Activated naive CD4-positive, alpha-beta T cell treated with anti-CD3 and anti-CD28 coated beads for 36 hours (primary cell): Measurements from ENCODE around the gene GPC6. TPM values are rescaled to one million over a fixed set of nuclear protein-coding genes. Genes with fewer than 3 reads are reported as not detected.
A peak's percentile ranks its signal among the peaks of the same experiment; 100 is the strongest.

Source experiments
- CTCF ChIA-PET: fragments of 350-600 bp; sonication (Branson Sonifier 250); formaldehyde crosslinking; loops from one replicate; lab custom pipeline; 2021; ENCODE audit warnings: antibody characterized with exemption; lab: Charles Lee
- DNase-seq: peaks from one replicate; pipeline ENCODE4 v3.0.0-alpha.2; 2020
- H3K27ac Mint-ChIP-seq: one replicate; pipeline ENCODE4 v1.8.0; 2021; ENCODE audit warnings: mild to moderate bottlenecking, mixed read lengths
- H3K27me3 Mint-ChIP-seq: one replicate; pipeline ENCODE4 v1.8.0; 2021; ENCODE audit warnings: low read depth, mixed read lengths
- H3K36me3 Mint-ChIP-seq: one replicate; pipeline ENCODE4 v1.8.0; 2021; ENCODE audit warnings: low read depth, mixed read lengths
- H3K4me1 Mint-ChIP-seq: one replicate; pipeline ENCODE4 v1.8.0; 2021; ENCODE audit warnings: low read depth, mixed read lengths
- H3K4me3 Mint-ChIP-seq: one replicate; pipeline ENCODE4 v1.8.0; 2021; ENCODE audit warnings: mild to moderate bottlenecking, moderate library complexity, mixed read lengths
- H3K9me3 Mint-ChIP-seq: one replicate; pipeline ENCODE4 v1.8.0; 2021; ENCODE audit warnings: mixed read lengths
- intact Hi-C: fragments of 100-400 bp; cut with micrococcal nuclease; formaldehyde crosslinking; loops from one replicate; pipeline ENCODE4 v1.15.1; 2023
- total RNA-seq, 2 experiments: library from RNA; stranded (reverse); gene quantifications; one replicate each; pipeline ENCODE4 v1.2.3, GENCODE V29; 2021

The GPC6 gene
- total RNA-seq, 2 experiments from 2014 or later = not detected

DNA sequence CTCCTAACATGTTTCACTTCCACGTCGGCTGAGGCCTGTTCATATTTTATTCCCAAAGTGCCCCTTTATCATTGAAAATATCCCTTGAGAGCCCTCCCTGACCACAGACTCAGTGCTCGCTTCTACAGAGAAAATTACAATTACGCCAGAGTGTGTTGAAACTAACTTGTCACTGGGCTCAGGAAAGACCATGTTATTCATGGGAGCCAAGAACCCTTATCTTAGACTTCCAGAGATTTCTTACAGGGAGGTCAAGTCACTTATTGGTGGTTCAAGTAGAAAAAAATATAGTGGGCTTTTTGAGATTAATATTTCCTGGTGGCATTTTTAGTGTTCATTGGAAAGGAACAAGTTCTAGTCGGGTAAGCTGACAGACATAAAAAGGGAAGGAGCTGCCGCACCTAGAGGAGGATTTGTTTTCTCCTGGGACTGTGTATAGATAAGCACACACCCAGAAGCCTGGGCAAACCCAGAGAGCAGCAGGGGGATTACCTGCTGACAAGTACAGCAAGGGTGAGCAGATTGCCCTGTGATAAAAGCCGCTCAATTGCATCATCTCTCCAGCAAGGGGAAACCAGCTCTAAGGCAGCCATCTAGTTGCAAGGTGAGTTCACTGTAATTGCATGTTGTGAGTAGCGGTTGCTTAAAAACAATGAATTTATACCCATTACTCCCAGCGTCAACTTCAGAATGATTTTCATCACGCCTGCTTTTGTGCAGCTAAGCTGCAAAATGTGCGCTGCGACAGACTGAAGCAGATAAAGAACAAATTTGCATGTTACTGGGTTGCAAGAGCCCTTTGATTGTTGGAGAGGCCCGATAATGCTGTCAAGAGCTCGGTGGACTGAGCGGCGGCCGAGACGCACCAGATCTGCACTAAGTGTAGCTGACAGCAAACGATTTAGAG, 1206.7 kb downstream of the GPC6 start:
- H3K27me3 Mint-ChIP-seq = no peaks in the 10 kb centered on the region
- CTCF ChIA-PET = interaction anchor here (0.7 to 8.6 kb wide), 5 partner anchors 11 to 186 kb away, joined by 3 to 141 read pairs (median 3); no protein-coding TSS in a partner anchor
- intact Hi-C loops = loop anchor here (1.0 kb wide), 1 partner anchor 14 kb away; no protein-coding TSS in a partner anchor

DNA sequence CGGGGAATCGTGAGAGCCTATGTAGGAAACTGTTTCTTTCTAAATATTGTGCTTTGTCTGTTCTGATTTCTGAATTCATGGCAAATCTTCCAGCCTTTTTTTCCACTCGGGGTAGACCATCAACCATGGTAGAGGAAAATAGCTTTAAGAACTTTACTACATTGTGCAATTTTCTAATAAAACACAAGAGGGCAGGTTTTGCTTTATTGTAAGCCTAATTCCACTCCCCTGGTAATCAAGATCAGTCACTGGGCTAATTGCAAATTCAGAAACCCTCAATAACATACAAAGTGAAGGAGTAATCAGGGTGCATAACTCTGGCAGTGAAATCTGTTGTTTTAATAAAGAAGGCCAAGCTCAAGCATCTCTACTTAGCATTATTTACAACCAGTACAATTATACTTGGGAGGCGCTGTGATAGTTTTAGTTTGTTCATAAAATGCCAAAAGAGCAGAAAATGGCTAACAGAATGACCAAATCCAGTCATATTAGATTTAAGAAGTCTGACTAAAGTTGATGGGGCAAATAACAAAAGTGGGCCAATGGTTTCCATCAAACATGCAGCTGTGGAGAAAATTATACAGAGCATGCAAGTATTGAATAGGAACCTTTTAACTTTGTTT, 1209.1 kb downstream of the GPC6 start:
- H3K27ac Mint-ChIP-seq = no peak overlapping the region
- H3K27me3 Mint-ChIP-seq = no peaks in the 10 kb centered on the region
- H3K4me3 Mint-ChIP-seq = no peak overlapping the region
- CTCF ChIA-PET = interaction anchor here (0.8 to 8.6 kb wide), 21 partner anchors 10 to 867 kb away, joined by 3 to 141 read pairs (median 4); partner anchors contain the start of gene GPR180
- no peaks in the 10 kb centered on the region for H3K36me3 Mint-ChIP-seq
- H3K4me1 Mint-ChIP-seq = peaks cover 28% of the 10 kb centered on the region
- DNase-seq = no peak
- no peaks in the 10 kb centered on the region for H3K9me3 Mint-ChIP-seq
- intact Hi-C loops = loop anchor here (1.0 to 5.0 kb wide), 8 partner anchors 114 to 1042 kb away; no protein-coding TSS in a partner anchor

More for the DNA sequence above, 1206.7 kb downstream of the GPC6 start:
- Mint-ChIP-seq H3K9me3 (no peaks in the 10 kb centered on the region), H3K36me3 (no peaks in the 10 kb centered on the region), H3K27ac (no peak overlapping the region), H3K4me1 (peaks cover 28% of the 10 kb centered on the region), H3K4me3 (no peak overlapping the region)
- DNase-seq = peak; percentile 67

DNA sequence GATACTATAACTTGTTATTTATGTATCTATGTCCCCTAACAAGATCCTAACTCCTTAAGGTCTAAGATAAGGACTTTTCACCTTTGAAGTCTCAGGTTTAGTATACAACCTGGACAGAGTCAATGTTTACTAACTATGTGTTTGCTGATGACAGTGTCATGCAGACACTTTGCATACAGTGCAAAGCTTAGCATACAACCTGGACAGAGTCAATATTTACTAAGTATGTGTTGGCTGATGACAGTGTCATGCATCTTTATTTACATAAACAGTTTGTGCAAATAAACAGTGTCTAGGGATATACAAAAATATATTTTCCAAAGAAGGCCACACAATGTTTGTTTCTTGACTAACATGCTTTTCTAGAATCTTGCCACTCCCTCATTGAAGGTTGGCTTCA, 1218.2 kb downstream of the GPC6 start:
- intact Hi-C loops = no loop called here
- Mint-ChIP-seq H3K4me1 (no peaks in the 10 kb centered on the region), H3K9me3 (no peaks in the 10 kb centered on the region), H3K27me3 (no peaks in the 10 kb centered on the region), H3K36me3 (no peaks in the 10 kb centered on the region), H3K4me3 (no peak overlapping the region), H3K27ac (no peak overlapping the region)
- DNase-seq = no peak
- CTCF ChIA-PET = interaction anchor here (0.6 kb wide), 1 partner anchor 125 kb away, joined by 3 read pairs; no protein-coding TSS in a partner anchor

DNA sequence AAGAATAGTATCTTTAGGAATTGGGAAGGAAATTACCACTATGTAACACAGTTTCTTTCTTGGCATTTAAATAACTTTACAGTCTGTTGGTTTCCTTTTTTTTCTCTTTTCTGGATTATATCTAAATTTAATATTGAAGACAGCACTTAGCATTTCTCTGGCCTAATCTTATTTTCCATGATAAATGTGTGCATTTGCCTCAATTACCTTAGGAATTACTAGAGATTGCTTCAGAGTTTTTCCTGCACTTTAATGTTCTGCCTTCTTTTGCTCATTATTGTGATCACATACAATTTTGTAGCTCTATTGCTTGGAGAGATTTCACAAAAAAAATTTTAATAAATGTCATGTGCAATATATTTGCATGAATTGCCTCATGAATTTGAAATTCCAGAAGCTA, 1227.7 kb downstream of the GPC6 start:
- Mint-ChIP-seq H3K4me3 (no peak overlapping the region), H3K36me3 (no peaks in the 10 kb centered on the region), H3K9me3 (no peaks in the 10 kb centered on the region), H3K4me1 (no peaks in the 10 kb centered on the region), H3K27me3 (no peaks in the 10 kb centered on the region), H3K27ac (no peak overlapping the region)
- intact Hi-C loops = no loop called here
- CTCF ChIA-PET = interaction anchor here (0.7 to 1.6 kb wide), 2 partner anchors 10 to 19 kb away, joined by 3 read pairs; no protein-coding TSS in a partner anchor
- DNase-seq = no peak

DNA sequence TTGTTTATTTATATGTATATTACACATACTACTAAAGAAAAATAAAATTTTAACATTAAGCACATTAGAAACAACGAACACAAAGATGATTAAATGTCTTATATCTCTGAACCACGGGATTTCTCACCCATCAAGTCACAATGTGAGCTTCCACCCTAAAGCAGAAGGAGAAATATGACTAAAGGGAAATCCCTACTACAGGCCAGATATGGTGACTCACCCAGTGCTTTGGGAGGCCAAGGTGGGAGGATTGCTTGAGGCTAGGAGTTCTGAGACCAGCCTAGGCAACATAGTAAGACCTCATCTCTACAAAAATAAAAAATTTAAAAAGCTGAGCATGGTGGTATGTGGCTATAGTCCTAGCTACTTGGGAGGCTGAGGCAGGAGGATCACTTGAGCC, 1228.3 kb downstream of the GPC6 start:
- H3K9me3 Mint-ChIP-seq = no peaks in the 10 kb centered on the region
- no peak overlapping the region for H3K27ac Mint-ChIP-seq
- intact Hi-C loops = loop anchor here (1.0 kb wide), 1 partner anchor 36 kb away; no protein-coding TSS in a partner anchor
- no peaks in the 10 kb centered on the region for H3K36me3 Mint-ChIP-seq
- DNase-seq = peak; percentile 42
- no peak overlapping the region for H3K4me3 Mint-ChIP-seq
- no peaks in the 10 kb centered on the region for H3K27me3 Mint-ChIP-seq
- CTCF ChIA-PET = interaction anchor here (0.6 to 1.6 kb wide), 3 partner anchors 11 to 144 kb away, joined by 3 read pairs; no protein-coding TSS in a partner anchor
- H3K4me1 Mint-ChIP-seq = no peaks in the 10 kb centered on the region

DNA sequence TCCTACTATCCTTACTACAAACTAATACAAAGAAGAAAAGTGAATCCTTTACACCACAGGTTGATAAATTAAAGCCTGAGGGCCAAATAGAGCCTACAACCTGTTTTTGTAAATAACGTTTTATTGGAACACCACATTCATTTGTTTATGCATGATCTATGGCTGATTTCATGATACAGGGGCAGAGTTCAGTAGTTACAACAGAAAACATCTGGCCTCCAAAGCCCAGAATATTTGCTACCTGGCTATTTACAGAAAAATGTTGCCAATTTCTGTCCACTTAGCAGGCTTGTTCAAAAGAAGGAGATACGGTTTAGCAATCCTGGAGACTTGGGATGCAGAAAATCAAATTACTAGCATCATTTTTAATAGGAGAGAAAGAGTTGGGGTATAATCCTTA, 1228.8 kb downstream of the GPC6 start:
- H3K4me3 Mint-ChIP-seq = no peak overlapping the region
- H3K4me1 Mint-ChIP-seq = no peaks in the 10 kb centered on the region
- H3K9me3 Mint-ChIP-seq = no peaks in the 10 kb centered on the region
- CTCF ChIA-PET = interaction anchor here (0.6 to 1.6 kb wide), 2 partner anchors 20 to 144 kb away, joined by 3 read pairs; no protein-coding TSS in a partner anchor
- H3K27ac Mint-ChIP-seq = no peak overlapping the region
- no peak for DNase-seq
- H3K27me3 Mint-ChIP-seq = no peaks in the 10 kb centered on the region
- H3K36me3 Mint-ChIP-seq = no peaks in the 10 kb centered on the region
- intact Hi-C loops = loop anchor here (1.0 kb wide), 1 partner anchor 36 kb away; no protein-coding TSS in a partner anchor
